H1 (cell line): ENCODE results near the gene CORO6. TPM values are rescaled to one million over a fixed set of nuclear protein-coding genes. Genes with fewer than 3 reads are reported as not detected.

ENCODE experiments used
- CTCF ChIA-PET: fragments of 300-600 bp; sonication (Branson Sonifier 250); formaldehyde crosslinking; loops from one replicate; lab custom pipeline; 2021; ENCODE audit not compliant: partially characterized antibody; lab: Charles Lee
- POLR2A ChIA-PET: fragments of 300-600 bp; sonication (Branson Sonifier 250); formaldehyde crosslinking; loops from one replicate; lab custom pipeline; 2021; ENCODE audit warnings: inconsistent platforms; ENCODE audit not compliant: partially characterized antibody; lab: Charles Lee
- DNase-seq, 2 experiments: peaks; one replicate each; pipeline versions ENCODE4 v3.0.0 to v3.0.0-alpha.2; 2010 to 2022; ENCODE audit warnings: low spot score in 2 of 2, low read depth in 1 of 2, mixed read lengths in 1 of 2
- FAIRE-seq: peaks from 2 replicates; lab custom pipeline; 2011; peaks lifted over from hg19 to GRCh38; lab: Jason Lieb, UNC
- H2AFZ ChIP-seq: 2 replicates; pipeline ENCODE4 v1.8.1; 2012; ENCODE audit warnings: low read length, inconsistent platforms
- H2AK5ac ChIP-seq: 2 replicates; pipeline ENCODE4 v1.6.1; 2013; ENCODE audit warnings: low read depth, low read length
- H2BK120ac ChIP-seq: replicated peaks from 2 replicates; pipeline ENCODE3; 2013; ENCODE audit warnings: low read depth, low read length, inconsistent platforms
- H2BK12ac ChIP-seq: 2 replicates; pipeline ENCODE4 v1.6.1; 2013; ENCODE audit warnings: low read depth, low read length
- H2BK15ac ChIP-seq: 2 replicates; pipeline ENCODE4 v1.6.1; 2013; ENCODE audit warnings: low read length
- H2BK20ac ChIP-seq: 2 replicates; pipeline ENCODE4 v1.6.1; 2013; ENCODE audit warnings: low read length
- H2BK5ac ChIP-seq: 2 replicates; pipeline ENCODE4 v1.6.1; 2013; ENCODE audit warnings: low read depth, low read length
- H3K14ac ChIP-seq: 2 replicates; pipeline ENCODE4 v1.6.1; 2013; ENCODE audit warnings: inconsistent platforms; ENCODE audit not compliant: insufficient read length
- H3K18ac ChIP-seq: 2 replicates; pipeline ENCODE4 v1.6.1; 2013; ENCODE audit warnings: low read length; ENCODE audit errors: extremely low read depth
- H3K23ac ChIP-seq: 2 replicates; pipeline ENCODE4 v1.6.1; 2013; ENCODE audit warnings: inconsistent platforms; ENCODE audit not compliant: insufficient read length
- H3K23me2 ChIP-seq: 2 replicates; pipeline ENCODE4 v1.6.1; 2013; ENCODE audit warnings: low read depth, low read length
- H3K27ac ChIP-seq: 2 replicates; pipeline ENCODE4 v1.6.1; 2011; ENCODE audit warnings: low read depth, low read length, inconsistent platforms
- H3K27me3 ChIP-seq, 4 experiments: replicated peaks in 1 of 4; 1 replicate in 1 of 4; 2 replicates in 3 of 4; pipeline versions ENCODE4 v1.6.1 to v1.8.1; 2011 to 2013; ENCODE audit warnings: low read length in 3 of 4, mild to moderate bottlenecking in 3 of 4, inconsistent platforms in 2 of 4, mixed read lengths in 2 of 4, moderate library complexity in 1 of 4; ENCODE audit not compliant: control insufficient read depth in 3 of 4, insufficient read depth in 3 of 4; ENCODE audit errors: extremely low read depth in 1 of 4
- H3K36me3 ChIP-seq, 4 experiments: 2 replicates each; pipeline versions ENCODE4 v1.6.1 to v1.8.1; 2011 to 2013; ENCODE audit warnings: mild to moderate bottlenecking in 4 of 4, low read length in 3 of 4, moderate library complexity in 2 of 4, control low read depth in 1 of 4, inconsistent platforms in 1 of 4; ENCODE audit not compliant: insufficient read depth in 4 of 4, control insufficient read depth in 2 of 4
- H3K4ac ChIP-seq: replicated peaks from 2 replicates; pipeline ENCODE3; 2013; ENCODE audit warnings: low read length, low read depth, mixed read lengths, inconsistent platforms; ENCODE audit not compliant: insufficient read length
- H3K4me1 ChIP-seq, 4 experiments: replicated peaks in 1 of 4; 1 replicate in 1 of 4; 2 replicates in 3 of 4; pipeline versions ENCODE4 v1.6.1 to v1.8.1; 2011 to 2013; ENCODE audit warnings: low read length in 3 of 4, inconsistent platforms in 2 of 4, mixed read lengths in 1 of 4; ENCODE audit not compliant: insufficient read depth in 4 of 4, control insufficient read depth in 3 of 4
- H3K4me2 ChIP-seq, 2 experiments: 2 replicates each; pipeline versions ENCODE4 v1.6.1 to v1.8.1; 2011 to 2013; ENCODE audit warnings: low read depth in 2 of 2, low read length in 2 of 2, control low read depth in 1 of 2, inconsistent platforms in 1 of 2, mild to moderate bottlenecking in 1 of 2; ENCODE audit not compliant: insufficient read depth in 1 of 2
- H3K4me3 ChIP-seq, 4 experiments: fragments of 200-600, 300-600 bp in 1 of 4; sonication (generic), shearing (Covaris generic), sonication (Bioruptor Twin) in 1 of 4; 2 replicates each; pipeline versions ENCODE4 v1.5.1 to v1.8.1; 2011 to 2016; ENCODE audit warnings: low read length in 4 of 4, low read depth in 3 of 4, control low read depth in 2 of 4, inconsistent platforms in 2 of 4, mild to moderate bottlenecking in 2 of 4, mixed read lengths in 1 of 4, moderate library complexity in 1 of 4; ENCODE audit not compliant: insufficient read depth in 2 of 4; ENCODE audit errors: extremely low read depth in 1 of 4
- H3K56ac ChIP-seq: replicated peaks from 2 replicates; pipeline ENCODE3; 2013; ENCODE audit warnings: low read depth, mild to moderate bottlenecking, mixed read lengths, low read length, inconsistent platforms; ENCODE audit not compliant: insufficient read length
- H3K79me1 ChIP-seq: 2 replicates; pipeline ENCODE4 v1.6.1; 2013; ENCODE audit warnings: low read depth, low read length, control low read depth
- H3K79me2 ChIP-seq, 2 experiments: 2 replicates each; pipeline versions ENCODE4 v1.6.1 to v1.8.1; 2012 to 2013; ENCODE audit warnings: low read length in 2 of 2, mild to moderate bottlenecking in 2 of 2, inconsistent platforms in 1 of 2; ENCODE audit not compliant: insufficient read depth in 2 of 2, control insufficient read depth in 1 of 2
- H3K9ac ChIP-seq, 4 experiments: replicated peaks in 1 of 4; 1 replicate in 1 of 4; 2 replicates in 3 of 4; pipeline versions ENCODE4 v1.6.1 to v1.8.1; 2011 to 2013; ENCODE audit warnings: low read depth in 3 of 4, low read length in 3 of 4, control low read depth in 2 of 4, mild to moderate bottlenecking in 2 of 4, moderate library complexity in 2 of 4, inconsistent platforms in 1 of 4; ENCODE audit errors: extremely low read depth in 1 of 4
- H3K9me3 ChIP-seq, 2 experiments: 2 replicates each; pipeline versions ENCODE4 v1.6.1 to v1.8.1; 2012 to 2013; ENCODE audit warnings: mild to moderate bottlenecking in 2 of 2, moderate library complexity in 2 of 2, control low read depth in 1 of 2, inconsistent platforms in 1 of 2, low read depth in 1 of 2, low read length in 1 of 2, mixed read lengths in 1 of 2; ENCODE audit not compliant: insufficient read depth in 2 of 2
- H4K20me1 ChIP-seq, 2 experiments: replicated peaks in 1 of 2; 2 replicates each; pipeline versions ENCODE3 to v1.8.1; 2011 to 2013; ENCODE audit warnings: inconsistent platforms in 2 of 2, low read length in 2 of 2, mild to moderate bottlenecking in 1 of 2; ENCODE audit not compliant: insufficient read depth in 2 of 2, control insufficient read depth in 1 of 2
- H4K5ac ChIP-seq: 2 replicates; pipeline ENCODE4 v1.6.1; 2013; ENCODE audit warnings: low read length, low read depth, mixed read lengths, inconsistent platforms; ENCODE audit not compliant: insufficient read length
- H4K8ac ChIP-seq: 2 replicates; pipeline ENCODE4 v1.8.0; 2013; ENCODE audit warnings: mild to moderate bottlenecking, moderate library complexity, low read length, inconsistent platforms; ENCODE audit not compliant: insufficient read depth; ENCODE audit errors: extremely low read depth
- H4K91ac ChIP-seq: replicated peaks from 2 replicates; pipeline ENCODE3; 2013; ENCODE audit warnings: low read length, mixed read lengths, inconsistent platforms; ENCODE audit not compliant: insufficient read length
- CHD1 ChIP-seq: IDR thresholded peaks from 2 replicates; pipeline ENCODE4 v1.6.1; 2012; ENCODE audit warnings: low read depth, low read length, improper control_type of control experiment
- KDM4A ChIP-seq: IDR thresholded peaks from one replicate; pipeline ENCODE4 v1.7.1; 2012; ENCODE audit warnings: low read depth, mild to moderate bottlenecking, moderate library complexity, low read length, inconsistent platforms; ENCODE audit not compliant: severe bottlenecking
- PHF8 ChIP-seq: fragments of 200-600 bp; sonication (generic); conservative IDR thresholded peaks from 2 replicates; pipeline ENCODE4 v1.7.1; 2012; ENCODE audit warnings: low read depth, mild to moderate bottlenecking, inconsistent platforms, low read length, moderate library complexity
- RXRA ChIP-seq: IDR thresholded peaks from 2 replicates; pipeline ENCODE4 v1.6.1; 2011; ENCODE audit warnings: low read depth, mild to moderate bottlenecking, low read length, moderate library complexity; ENCODE audit not compliant: insufficient read depth
- SIN3A ChIP-seq, 2 experiments: IDR thresholded peaks in 1 of 2; conservative IDR thresholded peaks in 1 of 2; 2 replicates each; pipeline ENCODE4 v1.6.1; 2011 to 2012; ENCODE audit warnings: low read length in 2 of 2, improper control_type of control experiment in 1 of 2, low read depth in 1 of 2, mild to moderate bottlenecking in 1 of 2
- ZNF274 ChIP-seq: IDR thresholded peaks from 2 replicates; pipeline ENCODE4 v1.7.0; 2012; ENCODE audit warnings: low read length, borderline replicate concordance; ENCODE audit errors: extremely low read depth
- WGBS, 2 experiments: shearing (Covaris generic) in 1 of 2; methylation state at CpG; one replicate each; pipeline versions ENCODE4 v1.1.6 to v1.1.7; 2013 to 2015; ENCODE audit warnings: low lambda C conversion rate in 2 of 2, mixed read lengths in 2 of 2, inconsistent platforms in 1 of 2, low coverage in 1 of 2, missing lambda C conversion rate in 1 of 2; ENCODE audit not compliant: insufficient replicate concordance in 2 of 2, insufficient coverage in 1 of 2, insufficient read length in 1 of 2; ENCODE audit errors: extremely low coverage in 1 of 2, missing lambda C conversion rate in 1 of 2; 5-methylcytosine and 5-hydroxymethylcytosine counted together
- polyA plus RNA-seq, 7 experiments: library from polyadenylated mRNA; depleted of rRNA in 3 of 7; stranded (reverse) in 5 of 7; unstranded in 2 of 7; fragments of >200 nt in 5 of 7; fragments of 200-250 nt in 2 of 7; gene quantifications; 1 replicate in 5 of 7; 2 replicates in 1 of 7; 4 replicates in 1 of 7; pipeline versions ENCODE4 v1.2.1 to v1.2.3, GENCODE V29; 2011 to 2013; ENCODE audit warnings: missing spikeins in 2 of 7, mixed read lengths in 2 of 7
- total RNA-seq: library from RNA; stranded (reverse); fragmentation: NEBNext Ultra II Directional; extraction: Animal tissue kit (Norgen Biotek cat#: 25700); gene quantifications from 2 replicates; pipeline ENCODE4 v1.2.1, GENCODE V29; 2021
- TF ChIP-seq, protein P1 (sequence below): IDR thresholded peaks from 2 replicates; pipeline ENCODE4 v1.6.1; 2012; ENCODE audit warnings: inconsistent platforms
- TF ChIP-seq, protein P2 (sequence below): IDR thresholded peaks from 2 replicates; pipeline ENCODE4 v1.6.1; 2012; ENCODE audit warnings: low read length, inconsistent platforms
- TF ChIP-seq, protein P3 (sequence below): IDR thresholded peaks from 2 replicates; pipeline ENCODE4 v1.6.1; 2012; ENCODE audit warnings: inconsistent platforms

CORO6 gene
- total and polyA plus RNA-seq, 2 of the 8 experiments (the other 6 are each of a cell fraction or from before 2014, with no cell fraction given): 2.5 to 8.6 TPM

DNA sequence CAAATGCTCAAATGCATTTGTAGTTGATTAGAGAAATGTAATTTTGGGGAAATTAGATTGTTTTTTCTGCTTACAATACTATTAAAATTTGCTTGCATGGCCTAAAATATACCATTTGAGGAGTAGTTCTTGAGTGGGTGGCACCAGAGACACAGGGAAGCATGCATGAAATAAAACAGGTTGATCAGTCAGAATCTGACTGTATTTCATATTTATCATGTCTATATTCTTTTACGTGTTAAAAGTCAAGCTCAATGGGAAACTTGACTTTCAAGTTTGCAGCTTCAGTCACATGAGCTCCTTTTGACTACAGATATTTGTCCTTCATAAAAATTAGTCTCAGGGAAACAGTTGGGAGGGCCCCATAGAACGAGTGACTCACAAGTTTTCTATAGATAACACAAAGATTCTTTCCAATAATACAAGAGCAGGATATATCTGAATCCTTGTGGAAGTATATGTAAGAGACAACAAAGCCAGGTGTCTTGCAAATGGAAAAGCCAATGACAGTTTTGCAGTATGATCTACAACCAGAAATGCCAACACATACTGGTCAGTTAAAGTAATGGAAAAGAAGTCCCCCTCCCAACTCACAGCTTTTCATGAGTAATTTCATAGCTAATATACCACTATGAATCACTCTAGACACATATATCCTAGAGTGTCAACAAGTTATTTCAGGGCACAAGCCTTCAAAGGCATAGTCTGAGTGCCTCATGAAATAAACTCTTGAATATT is 42.2 kb upstream of the CORO6 start:
- H3K4me2 ChIP-seq: no peak overlapping the region
- DNase-seq (no peak), FAIRE-seq (no peak)
- no peaks in the 10 kb centered on the region for H3K9me3 ChIP-seq
- no peaks in the 10 kb centered on the region for H4K20me1 ChIP-seq
- ChIA-PET CTCF (interaction anchor here (0.6 to 1.9 kb wide), 6 partner anchors 25 to 431 kb away, joined by 3 to 9 read pairs (median 5); no protein-coding TSS in a partner anchor), POLR2A (interaction anchor here (1.1 kb wide), 1 partner anchor 8 kb away, joined by 4 read pairs; no protein-coding TSS in a partner anchor)
- H3K27ac ChIP-seq: no peak overlapping the region
- H3K56ac ChIP-seq: no peak overlapping the region
- no peak overlapping the region for H2BK20ac ChIP-seq
- H2BK12ac ChIP-seq: no peak overlapping the region
- H3K4me1 ChIP-seq: peaks cover 0 to 3% (median 0%) of the 10 kb centered on the region in 4 experiments; a peak in 1 of 7 replicates
- H3K36me3 ChIP-seq: no peaks in the 10 kb centered on the region
- no peak overlapping the region for H3K4me3 ChIP-seq
- no peaks in the 10 kb centered on the region for H3K27me3 ChIP-seq
- no peak overlapping the region for H3K23ac ChIP-seq
- H3K79me2 ChIP-seq: no peaks in the 10 kb centered on the region
- no peak overlapping the region for H4K91ac ChIP-seq
- H4K8ac ChIP-seq: no peak overlapping the region
- H3K9ac ChIP-seq: no peak overlapping the region
- no peak overlapping the region for H3K14ac ChIP-seq
- H2BK120ac ChIP-seq: no peak overlapping the region
- H3K79me1 ChIP-seq: no peaks in the 10 kb centered on the region
- no peak overlapping the region for H3K18ac ChIP-seq
- no peak overlapping the region for H4K5ac ChIP-seq
- no peak overlapping the region for H2AK5ac ChIP-seq
- no peak overlapping the region for H2AFZ ChIP-seq
- no peaks in the 10 kb centered on the region for H3K23me2 ChIP-seq
- H3K4ac ChIP-seq: no peak overlapping the region
- no peak overlapping the region for H2BK5ac ChIP-seq
- no peak overlapping the region for H2BK15ac ChIP-seq
- WGBS, 2 experiments: 96% methylated on average over 2 of the region's 2 CpGs; no CpG with 5 or more reads in 1 of the 2 experiments
- TF ChIP-seq SIN3A (conservative IDR thresholded peaks at IDR 0.05 in 1 of 2, IDR thresholded peaks at IDR 0.05 in 1 of 2; ENCODE audit: low read depth in 1 of 2, low read length in 2 of 2): no peak
- TF ChIP-seq, protein P1, sequence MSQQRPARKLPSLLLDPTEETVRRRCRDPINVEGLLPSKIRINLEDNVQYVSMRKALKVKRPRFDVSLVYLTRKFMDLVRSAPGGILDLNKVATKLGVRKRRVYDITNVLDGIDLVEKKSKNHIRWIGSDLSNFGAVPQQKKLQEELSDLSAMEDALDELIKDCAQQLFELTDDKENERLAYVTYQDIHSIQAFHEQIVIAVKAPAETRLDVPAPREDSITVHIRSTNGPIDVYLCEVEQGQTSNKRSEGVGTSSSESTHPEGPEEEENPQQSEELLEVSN: no peak
- no peak for TF ChIP-seq CHD1
- TF ChIP-seq RXRA: no peak
- TF ChIP-seq, protein P2, sequence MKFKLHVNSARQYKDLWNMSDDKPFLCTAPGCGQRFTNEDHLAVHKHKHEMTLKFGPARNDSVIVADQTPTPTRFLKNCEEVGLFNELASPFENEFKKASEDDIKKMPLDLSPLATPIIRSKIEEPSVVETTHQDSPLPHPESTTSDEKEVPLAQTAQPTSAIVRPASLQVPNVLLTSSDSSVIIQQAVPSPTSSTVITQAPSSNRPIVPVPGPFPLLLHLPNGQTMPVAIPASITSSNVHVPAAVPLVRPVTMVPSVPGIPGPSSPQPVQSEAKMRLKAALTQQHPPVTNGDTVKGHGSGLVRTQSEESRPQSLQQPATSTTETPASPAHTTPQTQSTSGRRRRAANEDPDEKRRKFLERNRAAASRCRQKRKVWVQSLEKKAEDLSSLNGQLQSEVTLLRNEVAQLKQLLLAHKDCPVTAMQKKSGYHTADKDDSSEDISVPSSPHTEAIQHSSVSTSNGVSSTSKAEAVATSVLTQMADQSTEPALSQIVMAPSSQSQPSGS: no peak
- no peak for TF ChIP-seq KDM4A
- TF ChIP-seq, protein P3, sequence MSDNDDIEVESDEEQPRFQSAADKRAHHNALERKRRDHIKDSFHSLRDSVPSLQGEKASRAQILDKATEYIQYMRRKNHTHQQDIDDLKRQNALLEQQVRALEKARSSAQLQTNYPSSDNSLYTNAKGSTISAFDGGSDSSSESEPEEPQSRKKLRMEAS: no peak
- TF ChIP-seq ZNF274: no peak
- no peak for TF ChIP-seq PHF8
